SK-N-SH (cell line): ENCODE data around the gene GALNT18.

ENCODE experiments used
- CHD2 ChIP-seq: fragments of 150-350 bp; IDR thresholded peaks from 2 replicates; pipeline ENCODE4 v1.6.1; 2018; ENCODE audit warnings: low read length; ENCODE audit not compliant: partially characterized antibody
- CTCF ChIP-seq: fragments of 200-600 bp; sonication (generic); IDR thresholded peaks from 2 replicates; pipeline ENCODE4 v1.6.1; 2017; ENCODE audit warnings: antibody characterized with exemption, mild to moderate bottlenecking, moderate library complexity
- EP300 ChIP-seq, 2 experiments: IDR thresholded peaks; 2 replicates each; pipeline versions ENCODE4 v1.4.0 to v1.6.1; 2012; ENCODE audit warnings: borderline replicate concordance in 1 of 2, low read depth in 1 of 2, low read length in 1 of 2
- GABPA ChIP-seq: IDR thresholded peaks from 2 replicates; pipeline ENCODE4 v1.4.0; 2012; ENCODE audit warnings: low read depth, mild to moderate bottlenecking
- NFIC ChIP-seq: IDR thresholded peaks from 2 replicates; pipeline ENCODE4 v1.4.0; 2012; ENCODE audit warnings: borderline replicate concordance
- TF ChIP-seq, protein P1 (sequence below): fragments of 150-350 bp; IDR thresholded peaks from 2 replicates; pipeline ENCODE4 v1.6.1; 2017; ENCODE audit warnings: antibody characterized with exemption, low read length, low read depth, borderline replicate concordance

DNA sequence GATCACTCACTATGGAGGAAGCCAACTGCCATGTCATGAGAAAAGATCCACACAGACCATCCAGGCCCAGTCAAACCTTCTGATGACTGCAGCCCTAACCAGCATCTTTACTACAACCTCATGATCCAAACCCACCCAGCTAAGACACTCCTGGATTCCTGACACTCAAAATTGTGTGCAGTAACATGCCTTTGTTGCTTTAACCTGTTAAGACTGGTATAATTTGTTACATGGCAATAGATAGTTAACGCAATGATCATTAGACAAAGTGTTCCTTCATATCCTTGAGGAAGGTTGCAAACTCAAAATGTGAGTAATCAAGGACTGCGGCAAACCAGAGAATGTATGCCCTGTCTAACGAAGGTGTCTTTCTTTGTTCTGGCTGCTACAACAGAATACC, 221.7 kb downstream of the GALNT18 start:
- TF ChIP-seq CTCF (no peak), EP300 (IDR thresholded peaks at IDR 0.05; ENCODE audit: borderline replicate concordance in 1 of 2, low read depth in 1 of 2, low read length in 1 of 2) (no peak), CHD2 (no peak), GABPA (no peak), NFIC (no peak)
- TF ChIP-seq, protein P1, sequence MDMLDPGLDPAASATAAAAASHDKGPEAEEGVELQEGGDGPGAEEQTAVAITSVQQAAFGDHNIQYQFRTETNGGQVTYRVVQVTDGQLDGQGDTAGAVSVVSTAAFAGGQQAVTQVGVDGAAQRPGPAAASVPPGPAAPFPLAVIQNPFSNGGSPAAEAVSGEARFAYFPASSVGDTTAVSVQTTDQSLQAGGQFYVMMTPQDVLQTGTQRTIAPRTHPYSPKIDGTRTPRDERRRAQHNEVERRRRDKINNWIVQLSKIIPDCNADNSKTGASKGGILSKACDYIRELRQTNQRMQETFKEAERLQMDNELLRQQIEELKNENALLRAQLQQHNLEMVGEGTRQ = no peak
